Measurements from ENCODE around the gene PDE7B. TPM values are rescaled to one million over a fixed set of nuclear protein-coding genes. Genes with fewer than 3 reads are reported as not detected.

Gene PDE7B
- total RNA-seq, 1 experiment from 2014 or later = 0.03 TPM

- peak; percentile 2 for DNase-seq (ENCODE audit: low read depth, low spot score)
- H3K36me3 ChIP-seq (ENCODE audit: control insufficient read depth, insufficient read depth, low read length) = no peaks in the 10 kb centered on the region
- no peak for ATAC-seq
- no peak overlapping the region for H3K27ac ChIP-seq (ENCODE audit: low read length)
- CTCF ChIA-PET = no interaction called here
- no peaks in the 10 kb centered on the region for H3K27me3 ChIP-seq (ENCODE audit: control insufficient read depth, insufficient read depth, low read length)
- POLR2A ChIA-PET = interaction anchor here (0.6 kb wide), 1 partner anchor 29 kb away, joined by 3 read pairs; no protein-coding TSS in a partner anchor
- intact Hi-C loops (cut with micrococcal nuclease; ENCODE audit: unreplicated experiment) = no loop called here
- TF ChIP-seq, protein P1, sequence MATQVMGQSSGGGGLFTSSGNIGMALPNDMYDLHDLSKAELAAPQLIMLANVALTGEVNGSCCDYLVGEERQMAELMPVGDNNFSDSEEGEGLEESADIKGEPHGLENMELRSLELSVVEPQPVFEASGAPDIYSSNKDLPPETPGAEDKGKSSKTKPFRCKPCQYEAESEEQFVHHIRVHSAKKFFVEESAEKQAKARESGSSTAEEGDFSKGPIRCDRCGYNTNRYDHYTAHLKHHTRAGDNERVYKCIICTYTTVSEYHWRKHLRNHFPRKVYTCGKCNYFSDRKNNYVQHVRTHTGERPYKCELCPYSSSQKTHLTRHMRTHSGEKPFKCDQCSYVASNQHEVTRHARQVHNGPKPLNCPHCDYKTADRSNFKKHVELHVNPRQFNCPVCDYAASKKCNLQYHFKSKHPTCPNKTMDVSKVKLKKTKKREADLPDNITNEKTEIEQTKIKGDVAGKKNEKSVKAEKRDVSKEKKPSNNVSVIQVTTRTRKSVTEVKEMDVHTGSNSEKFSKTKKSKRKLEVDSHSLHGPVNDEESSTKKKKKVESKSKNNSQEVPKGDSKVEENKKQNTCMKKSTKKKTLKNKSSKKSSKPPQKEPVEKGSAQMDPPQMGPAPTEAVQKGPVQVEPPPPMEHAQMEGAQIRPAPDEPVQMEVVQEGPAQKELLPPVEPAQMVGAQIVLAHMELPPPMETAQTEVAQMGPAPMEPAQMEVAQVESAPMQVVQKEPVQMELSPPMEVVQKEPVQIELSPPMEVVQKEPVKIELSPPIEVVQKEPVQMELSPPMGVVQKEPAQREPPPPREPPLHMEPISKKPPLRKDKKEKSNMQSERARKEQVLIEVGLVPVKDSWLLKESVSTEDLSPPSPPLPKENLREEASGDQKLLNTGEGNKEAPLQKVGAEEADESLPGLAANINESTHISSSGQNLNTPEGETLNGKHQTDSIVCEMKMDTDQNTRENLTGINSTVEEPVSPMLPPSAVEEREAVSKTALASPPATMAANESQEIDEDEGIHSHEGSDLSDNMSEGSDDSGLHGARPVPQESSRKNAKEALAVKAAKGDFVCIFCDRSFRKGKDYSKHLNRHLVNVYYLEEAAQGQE (IDR thresholded peaks at IDR 0.05; ENCODE audit: insufficient read depth in 1 of 2, low read depth in 2 of 2, low read length in 1 of 2) = no peak
- no peak for TF ChIP-seq POLR2AphosphoS5 (IDR thresholded peaks at IDR 0.05; ENCODE audit: low read depth, low read length)
- TF ChIP-seq SIN3A (IDR thresholded peaks at IDR 0.05; ENCODE audit: borderline replicate concordance, insufficient read depth, low read depth, low read length) = no peak
- no peak for TF ChIP-seq CTCF (IDR thresholded peaks at IDR 0.05)
- TF ChIP-seq TCF7L2 (IDR thresholded peaks at IDR 0.05; ENCODE audit: low read depth, low read length) = no peak
- BruUV-seq (replicated peaks) = no TSS peak
- no peaks in the 10 kb centered on the region for H3K4me1 ChIP-seq (ENCODE audit: control insufficient read depth, insufficient read depth, low read length)
- in situ Hi-C loops (cut with HindIII; ENCODE audit: low pct_unique_long_range_greater_than_20kb, low sequenced_read_pairs) = no loop called here
- no peak overlapping the region for H3K4me3 ChIP-seq (ENCODE audit: low read depth in 2 of 2, low read length in 2 of 2)
- no peaks in the 10 kb centered on the region for H3K9me3 ChIP-seq (ENCODE audit: control insufficient read depth, insufficient read depth, low read depth, low read length)
Observed at GRCh38 chr6:136077834-136078576, 226.5 kb downstream of the PDE7B start.

DNA sequence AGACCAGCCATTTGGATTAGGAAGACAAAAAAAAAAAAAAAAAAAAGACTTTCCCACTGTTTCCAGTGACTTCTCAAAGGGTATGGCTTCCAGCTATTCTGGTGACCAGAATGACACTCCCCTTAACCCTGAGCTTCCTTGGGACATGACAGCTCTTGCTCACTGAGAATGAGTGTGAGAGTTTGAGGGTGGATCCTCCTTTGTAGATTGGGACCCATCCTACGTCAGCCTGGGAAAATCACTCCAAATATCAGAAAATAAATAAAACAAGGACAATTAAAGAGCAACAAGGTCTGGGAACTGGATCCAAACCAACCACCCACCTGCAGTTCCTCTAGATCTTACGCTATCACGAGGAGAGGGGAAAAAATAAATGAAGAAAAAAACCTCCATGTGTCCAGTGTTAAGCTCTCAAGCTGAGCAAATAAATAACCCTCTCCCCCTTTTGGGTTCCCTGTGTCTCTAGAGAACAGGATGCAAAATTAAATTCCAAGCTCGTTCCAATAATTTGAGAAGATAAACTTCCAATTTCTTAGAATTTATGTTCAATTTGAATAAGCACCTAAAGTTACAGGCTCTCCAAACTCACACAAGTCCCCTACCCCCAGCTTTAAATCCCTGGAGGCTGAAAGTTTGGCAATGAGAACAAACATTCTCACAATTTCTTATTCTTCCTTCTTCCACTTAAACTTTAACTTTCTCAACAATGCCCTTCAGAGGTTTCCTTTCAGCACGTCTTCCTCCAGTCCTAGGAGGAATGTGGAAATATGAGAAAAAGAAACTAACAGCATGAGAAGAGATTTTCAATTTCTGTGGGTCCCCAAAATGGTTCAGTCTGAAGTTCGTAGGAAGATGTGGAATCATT, 228.4 kb downstream of the PDE7B start:
- intact Hi-C loops (cut with micrococcal nuclease; ENCODE audit: unreplicated experiment) (no loop called here), in situ Hi-C loops (cut with HindIII; ENCODE audit: low pct_unique_long_range_greater_than_20kb, low sequenced_read_pairs) (no loop called here)
- ChIA-PET CTCF (no interaction called here), POLR2A (no interaction called here)
- no peaks in the 10 kb centered on the region for H3K36me3 ChIP-seq (ENCODE audit: control insufficient read depth, insufficient read depth, low read length)
- no peak for ATAC-seq
- H3K27ac ChIP-seq (ENCODE audit: low read length) = no peak overlapping the region
- no peak overlapping the region for H3K4me3 ChIP-seq (ENCODE audit: low read depth in 2 of 2, low read length in 2 of 2)
- no peaks in the 10 kb centered on the region for H3K4me1 ChIP-seq (ENCODE audit: control insufficient read depth, insufficient read depth, low read length)
- no peaks in the 10 kb centered on the region for H3K27me3 ChIP-seq (ENCODE audit: control insufficient read depth, insufficient read depth, low read length)
- no TSS peak for BruUV-seq (replicated peaks)
- no peaks in the 10 kb centered on the region for H3K9me3 ChIP-seq (ENCODE audit: control insufficient read depth, insufficient read depth, low read depth, low read length)
- DNase-seq (ENCODE audit: low read depth, low spot score) = no peak
- TF ChIP-seq POLR2AphosphoS5 (IDR thresholded peaks at IDR 0.05; ENCODE audit: low read depth, low read length) = no peak
- TF ChIP-seq SIN3A (IDR thresholded peaks at IDR 0.05; ENCODE audit: borderline replicate concordance, insufficient read depth, low read depth, low read length) = no peak
- TF ChIP-seq CTCF (IDR thresholded peaks at IDR 0.05) = no peak
- no peak for TF ChIP-seq TCF7L2 (IDR thresholded peaks at IDR 0.05; ENCODE audit: low read depth, low read length)
- TF ChIP-seq, protein P1 (IDR thresholded peaks at IDR 0.05; ENCODE audit: insufficient read depth in 1 of 2, low read depth in 2 of 2, low read length in 1 of 2) = no peak

Measured in Panc1 (cell line).